ENCODE results near the gene NPAS3. TPM values are rescaled to one million over a fixed set of nuclear protein-coding genes. Genes with fewer than 3 reads are reported as not detected.
A peak's percentile ranks its signal among the peaks of the same experiment; 100 is the strongest.

The NPAS3 gene
- total RNA-seq, 1 experiment from 2014 or later = 1.9 TPM

DNA sequence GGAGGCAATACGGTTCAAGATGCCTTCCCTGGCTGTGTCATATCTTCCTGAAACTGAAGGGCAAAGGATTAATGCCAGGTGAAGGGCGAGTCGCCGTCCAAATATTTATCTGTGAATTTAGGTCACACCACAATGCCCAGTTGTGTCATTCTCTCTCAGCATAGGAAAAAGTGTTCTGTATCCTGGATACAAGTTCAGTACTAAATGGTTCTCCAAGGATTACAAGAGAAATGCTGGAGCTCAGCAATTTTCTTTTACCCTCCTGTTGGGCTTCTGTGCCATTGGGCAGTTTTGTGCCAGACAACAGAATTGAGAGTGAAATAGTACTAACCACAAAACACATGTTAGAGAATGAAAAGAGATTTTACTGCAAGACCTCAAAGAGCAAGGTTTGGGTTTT is 518.3 kb downstream of the NPAS3 start:
- no peak overlapping the region for H3K4me3 ChIP-seq
- peak; percentile 3 for DNase-seq
- H3K27me3 ChIP-seq = no peaks in the 10 kb centered on the region
- H3K9me3 ChIP-seq = no peaks in the 10 kb centered on the region
- no peaks in the 10 kb centered on the region for H3K36me3 ChIP-seq

DNA sequence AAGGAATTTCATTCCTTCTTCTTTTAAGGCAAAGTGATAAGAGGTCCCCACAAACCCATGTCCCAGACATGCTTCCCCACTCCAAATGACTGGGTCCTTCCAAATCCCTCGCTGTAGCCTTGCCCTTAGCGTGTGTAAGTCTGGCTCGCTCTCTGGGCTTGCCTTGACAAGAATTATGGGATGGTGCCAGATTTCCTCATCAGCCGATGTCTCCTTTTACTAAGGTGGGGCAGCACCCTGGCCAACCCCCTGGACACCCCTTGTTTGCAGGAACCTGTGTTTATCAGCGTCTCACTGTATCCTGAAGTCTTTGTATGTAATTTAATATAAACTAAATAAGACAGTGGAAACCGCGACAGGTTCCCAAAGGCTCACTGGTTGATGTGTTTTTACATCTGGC is 518.9 kb downstream of the NPAS3 start:
- no peaks in the 10 kb centered on the region for H3K36me3 ChIP-seq
- H3K4me3 ChIP-seq = no peak overlapping the region
- H3K9me3 ChIP-seq = no peaks in the 10 kb centered on the region
- H3K27me3 ChIP-seq = no peaks in the 10 kb centered on the region
- DNase-seq = no peak

DNA sequence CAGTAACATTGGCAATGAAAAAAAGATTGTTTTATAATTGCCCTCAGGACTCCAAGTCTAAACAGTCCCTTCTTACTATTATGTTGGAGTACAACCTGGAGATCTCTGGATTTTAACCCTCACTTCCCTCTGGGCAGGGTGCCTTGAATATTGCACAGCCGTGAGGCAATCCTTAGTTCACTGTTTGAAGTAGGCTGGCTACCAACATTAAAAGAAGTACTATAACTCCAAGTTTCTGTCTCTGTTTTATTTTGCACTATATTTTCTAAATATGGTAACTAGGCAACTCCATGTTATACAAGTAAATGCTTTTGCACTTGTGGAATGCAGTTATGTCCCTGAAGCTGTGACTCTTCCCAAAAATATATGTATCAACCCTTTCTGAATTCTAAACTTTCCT is 521.5 kb downstream of the NPAS3 start:
- Histone ChIP-seq H3K4me3 (no peak overlapping the region), H3K36me3 (no peaks in the 10 kb centered on the region), H3K9me3 (no peaks in the 10 kb centered on the region), H3K27me3 (no peaks in the 10 kb centered on the region)
- no peak for DNase-seq

DNA sequence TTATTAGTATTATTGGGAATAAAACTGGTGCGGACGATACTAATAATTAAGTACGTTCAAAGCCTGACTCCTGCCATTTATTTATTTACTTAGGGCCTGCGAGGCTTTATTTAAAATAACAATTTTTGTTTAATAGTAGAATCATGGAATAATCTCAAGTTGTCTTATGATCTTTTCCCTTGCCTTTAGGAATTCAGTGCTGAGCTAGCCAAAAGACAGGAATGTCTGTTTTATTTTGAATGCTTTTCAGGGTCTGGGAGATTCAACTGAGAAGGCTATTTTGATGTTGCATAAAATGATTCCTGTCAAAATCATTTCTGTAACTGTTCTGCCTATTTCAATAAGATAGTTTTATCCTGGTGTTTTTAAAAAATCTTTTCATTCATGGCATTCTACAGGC is 522.4 kb downstream of the NPAS3 start:
- H3K4me3 ChIP-seq = no peak overlapping the region
- no peaks in the 10 kb centered on the region for H3K36me3 ChIP-seq
- no peak for DNase-seq
- no peaks in the 10 kb centered on the region for H3K9me3 ChIP-seq
- H3K27me3 ChIP-seq = no peaks in the 10 kb centered on the region

DNA sequence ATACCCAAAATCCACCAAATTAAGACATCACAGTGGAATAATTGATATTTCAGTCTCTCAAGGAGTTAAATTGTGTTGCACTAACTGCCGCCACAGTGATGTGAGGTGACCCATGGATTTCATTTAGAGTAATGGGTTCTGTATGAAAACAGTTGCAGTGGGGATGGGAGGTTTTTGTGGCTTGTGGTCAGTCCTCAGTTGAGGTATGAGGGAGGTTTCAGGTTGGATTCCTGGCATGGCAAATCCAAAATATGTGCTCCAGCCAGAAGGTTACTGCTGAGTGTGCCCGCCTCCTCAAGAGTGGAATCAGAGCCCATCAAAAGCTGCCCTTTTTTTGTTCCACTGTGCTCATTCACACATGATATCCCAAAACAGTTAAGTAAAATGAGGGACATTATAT is 525.1 kb downstream of the NPAS3 start:
- Histone ChIP-seq H3K36me3 (no peaks in the 10 kb centered on the region), H3K4me3 (no peak overlapping the region), H3K27me3 (no peaks in the 10 kb centered on the region), H3K9me3 (no peaks in the 10 kb centered on the region)
- DNase-seq = no peak

DNA sequence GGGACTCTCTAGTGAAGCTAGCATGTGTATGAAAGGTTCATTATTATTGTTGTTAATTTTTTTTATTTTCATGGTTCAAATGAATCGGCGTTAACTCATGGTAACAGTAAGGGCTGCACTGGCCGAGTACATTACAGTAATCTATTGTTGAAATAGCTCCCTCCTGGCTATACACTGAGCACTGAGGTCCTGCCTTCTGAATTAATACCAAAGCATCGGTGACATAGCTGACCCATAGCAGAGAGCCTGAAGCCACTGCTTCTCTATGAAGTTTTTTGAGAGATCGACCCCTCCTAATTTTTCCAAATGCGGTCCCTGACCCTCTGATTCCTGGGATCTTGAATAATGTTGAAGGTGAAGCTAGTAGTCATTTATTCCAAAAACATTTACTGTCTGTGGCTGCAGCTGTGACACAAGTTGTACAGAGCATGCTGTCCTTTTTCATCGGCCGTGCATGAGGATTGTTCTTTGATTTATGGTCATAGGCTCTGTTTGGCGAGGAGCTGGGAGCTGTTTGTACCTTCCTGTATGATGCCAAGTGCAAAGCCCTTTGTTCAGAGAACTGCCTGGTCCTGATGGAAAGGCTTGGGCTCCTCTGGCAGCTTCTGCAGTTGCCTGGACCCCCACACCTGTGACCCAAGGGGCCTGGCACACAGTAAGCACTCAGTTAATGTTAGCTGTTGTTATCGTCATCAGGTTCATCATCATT is 525.7 kb downstream of the NPAS3 start:
- Histone ChIP-seq H3K36me3 (no peaks in the 10 kb centered on the region), H3K4me3 (no peak overlapping the region), H3K27me3 (no peaks in the 10 kb centered on the region), H3K9me3 (no peaks in the 10 kb centered on the region)
- DNase-seq = no peak

DNA sequence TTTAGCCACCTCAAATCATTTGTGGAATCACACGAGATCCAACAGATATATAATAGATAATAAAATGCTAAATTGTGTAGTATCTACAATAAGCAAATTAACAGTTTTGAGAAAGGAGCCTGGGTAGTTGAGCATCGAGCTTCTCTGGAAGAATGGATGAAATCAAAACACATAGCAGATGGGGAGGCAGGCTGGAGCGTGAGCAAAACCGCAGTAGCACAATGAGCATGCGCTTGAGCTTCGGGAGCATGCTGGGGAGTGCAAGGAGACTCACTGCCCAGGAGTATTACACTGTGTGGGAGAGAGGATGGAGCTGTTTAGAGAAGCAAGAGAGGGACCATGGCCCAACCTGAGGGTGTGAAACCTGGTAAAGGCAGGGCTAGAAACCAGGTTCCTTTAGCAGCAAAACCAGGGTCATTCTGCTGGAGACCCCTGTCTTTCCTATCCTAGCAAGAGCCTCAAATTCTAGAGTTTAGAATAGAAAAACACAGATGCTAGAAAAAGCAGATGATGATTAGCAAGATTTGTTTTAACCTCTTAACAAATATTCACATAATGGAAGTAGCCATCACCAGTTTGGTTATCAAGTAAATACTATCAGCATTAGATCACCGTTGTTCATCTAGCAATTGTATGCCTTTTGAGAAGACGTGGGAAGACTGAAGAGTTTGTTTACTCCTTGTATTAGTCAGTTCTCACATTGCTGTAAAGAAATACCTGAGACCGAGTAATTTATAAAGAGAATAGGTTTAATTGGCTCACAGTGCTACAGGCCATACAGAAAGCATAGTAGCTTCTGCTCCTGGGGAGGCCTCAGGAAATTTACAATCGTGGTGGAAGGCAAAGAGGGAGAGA is 527.4 kb downstream of the NPAS3 start:
- Histone ChIP-seq H3K9me3 (no peaks in the 10 kb centered on the region), H3K4me3 (no peak overlapping the region), H3K36me3 (no peaks in the 10 kb centered on the region), H3K27me3 (no peaks in the 10 kb centered on the region)
- no peak for DNase-seq

DNA sequence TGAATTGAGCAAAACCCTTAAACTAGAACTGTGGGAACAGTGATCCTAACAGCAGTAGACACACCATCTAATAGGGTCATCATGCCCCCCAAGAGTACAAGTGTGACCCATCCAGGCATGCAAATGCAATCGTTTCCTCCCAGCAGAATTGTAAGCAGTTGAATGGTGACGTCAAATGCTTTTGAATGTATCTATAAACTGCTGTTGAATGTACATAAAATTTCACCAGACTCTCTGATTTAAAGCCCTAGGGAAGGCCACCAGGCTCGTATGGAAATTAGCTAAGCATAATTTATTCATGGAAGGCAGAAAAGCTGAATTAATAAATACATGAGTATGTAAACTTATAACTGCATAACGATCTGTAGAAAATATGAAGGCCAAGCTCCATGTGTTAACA is 529.3 kb downstream of the NPAS3 start:
- no peaks in the 10 kb centered on the region for H3K27me3 ChIP-seq
- DNase-seq = no peak
- H3K36me3 ChIP-seq = no peaks in the 10 kb centered on the region
- no peak overlapping the region for H3K4me3 ChIP-seq
- H3K9me3 ChIP-seq = no peaks in the 10 kb centered on the region

DNA sequence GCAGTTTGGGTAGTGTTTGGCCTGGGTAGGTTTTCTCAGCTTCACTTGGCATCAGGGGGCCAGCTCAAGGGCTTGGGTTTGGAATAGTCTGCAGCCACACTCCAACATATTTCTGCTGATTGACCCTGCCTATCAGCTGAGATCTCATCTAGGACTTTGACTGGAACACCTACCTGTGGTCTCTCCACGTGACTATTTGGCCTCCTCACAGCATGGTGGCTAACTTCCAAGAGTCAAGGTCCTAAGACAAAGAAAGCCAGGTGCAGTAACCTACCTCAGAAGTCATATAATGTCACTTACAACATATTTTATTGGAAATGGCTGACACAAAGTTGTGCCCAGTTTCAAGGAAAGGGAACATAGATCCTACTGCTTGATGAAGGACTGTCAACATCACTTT is 531.2 kb downstream of the NPAS3 start:
- no peaks in the 10 kb centered on the region for H3K36me3 ChIP-seq
- no peaks in the 10 kb centered on the region for H3K9me3 ChIP-seq
- H3K27me3 ChIP-seq = no peaks in the 10 kb centered on the region
- no peak for DNase-seq
- H3K4me3 ChIP-seq = no peak overlapping the region

DNA sequence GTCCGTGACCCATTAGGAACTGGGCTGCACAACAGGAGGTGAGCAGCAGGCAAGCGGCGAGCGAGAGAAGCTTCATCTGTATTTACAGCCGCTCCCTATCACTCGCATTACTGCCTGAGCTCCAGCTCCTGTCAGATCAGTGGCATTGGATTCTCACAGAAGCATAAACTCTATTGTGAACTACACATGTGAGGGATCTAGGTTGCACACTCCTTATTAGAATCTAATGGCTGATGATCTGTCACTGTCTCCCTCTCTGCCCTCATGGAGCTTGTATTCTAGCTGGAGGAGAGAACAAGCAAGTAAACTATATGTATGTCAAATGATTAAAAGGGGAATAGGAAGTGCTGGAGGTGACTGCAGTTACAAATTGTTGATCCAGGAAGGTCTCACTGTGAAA is 533.1 kb downstream of the NPAS3 start:
- DNase-seq = no peak
- Histone ChIP-seq H3K36me3 (no peaks in the 10 kb centered on the region), H3K27me3 (no peaks in the 10 kb centered on the region)

DNA sequence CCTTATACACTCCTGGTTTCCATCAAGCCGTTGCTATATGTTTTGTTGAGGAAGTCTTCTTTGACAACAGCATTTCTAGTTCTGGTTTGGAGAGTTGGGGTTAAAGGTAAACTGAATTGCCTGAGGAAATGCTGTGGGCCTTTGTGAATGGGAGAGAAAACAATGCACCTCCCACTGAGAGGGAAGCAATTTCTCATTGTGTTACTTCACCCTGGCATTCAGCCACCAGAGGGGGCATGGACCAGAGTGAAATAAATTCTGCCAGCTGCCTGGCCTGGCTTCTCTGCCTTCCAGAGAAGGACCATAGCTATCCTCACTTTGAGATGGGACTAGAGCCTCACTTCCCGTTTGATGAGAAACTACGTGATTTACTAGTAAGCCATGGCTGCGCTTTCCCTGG is 536.9 kb downstream of the NPAS3 start:
- peak; percentile 47 for DNase-seq
- H3K9me3 ChIP-seq = no peaks in the 10 kb centered on the region
- H3K36me3 ChIP-seq = no peaks in the 10 kb centered on the region
- no peak overlapping the region for H3K4me3 ChIP-seq
- no peaks in the 10 kb centered on the region for H3K27me3 ChIP-seq

More for the DNA sequence above, 533.1 kb downstream of the NPAS3 start:
- H3K4me3 ChIP-seq = no peak overlapping the region
- H3K9me3 ChIP-seq = no peaks in the 10 kb centered on the region

DNA sequence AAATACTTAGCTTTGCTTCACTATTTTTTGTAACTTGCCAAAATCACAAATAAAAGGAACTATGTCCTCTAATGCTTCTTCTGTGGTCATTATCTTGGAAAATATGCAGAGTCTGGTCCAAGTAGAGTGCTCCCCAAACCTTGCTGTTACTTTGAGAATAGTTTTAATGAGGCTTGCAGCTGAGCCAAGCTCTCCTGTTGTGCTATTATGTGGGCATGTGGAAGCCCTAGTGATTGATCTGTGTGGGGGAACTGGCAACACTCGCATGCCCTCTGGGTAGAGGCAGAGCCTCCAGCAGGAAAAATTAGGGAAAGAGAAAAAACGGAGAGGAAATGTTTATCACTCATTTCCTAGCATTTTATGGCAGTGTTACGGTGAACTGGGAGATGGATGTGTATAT is 539.1 kb downstream of the NPAS3 start:
- Histone ChIP-seq H3K4me3 (no peak overlapping the region), H3K9me3 (no peaks in the 10 kb centered on the region), H3K36me3 (no peaks in the 10 kb centered on the region), H3K27me3 (no peaks in the 10 kb centered on the region)
- DNase-seq = no peak

DNA sequence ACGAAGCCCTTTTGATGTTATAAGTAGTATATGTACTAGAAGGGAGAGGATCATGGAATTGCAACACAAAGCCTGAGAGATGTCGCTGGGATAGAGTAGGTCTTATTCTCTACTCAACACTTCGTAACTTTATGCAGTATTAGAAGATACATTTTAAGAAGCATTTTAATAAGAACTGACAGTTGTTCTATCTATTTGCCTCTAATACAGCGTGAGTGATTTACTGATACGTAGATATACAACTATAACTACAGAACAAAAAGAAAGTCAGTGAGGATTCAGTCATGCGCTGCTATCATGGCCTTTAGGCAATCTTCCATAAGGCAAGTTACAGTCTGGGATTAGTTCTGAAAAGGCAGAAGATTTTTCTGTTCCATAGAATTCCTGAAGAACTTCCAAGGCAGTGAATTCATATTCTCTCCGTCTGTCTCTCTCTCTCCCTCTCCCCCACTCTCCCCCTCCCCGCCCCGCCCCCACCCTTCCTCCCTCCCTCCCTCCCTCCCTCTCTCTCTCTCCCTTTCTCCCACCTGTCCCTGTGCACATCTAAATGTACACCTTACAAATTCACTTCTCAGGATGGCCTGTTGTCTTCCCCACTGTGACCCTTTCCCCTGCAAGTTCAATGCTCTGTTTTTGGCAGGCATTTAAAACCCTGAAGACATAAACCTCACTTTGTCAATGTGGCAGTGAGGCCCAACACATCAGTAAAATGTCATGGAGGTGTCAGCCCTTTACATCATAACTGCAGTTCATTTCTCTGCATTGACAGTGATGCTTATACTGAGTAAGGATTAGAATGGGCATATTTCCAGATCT is 541.6 kb downstream of the NPAS3 start:
- Histone ChIP-seq H3K9me3 (no peaks in the 10 kb centered on the region), H3K4me3 (no peak overlapping the region), H3K27me3 (no peaks in the 10 kb centered on the region), H3K36me3 (no peaks in the 10 kb centered on the region)
- no peak for DNase-seq

DNA sequence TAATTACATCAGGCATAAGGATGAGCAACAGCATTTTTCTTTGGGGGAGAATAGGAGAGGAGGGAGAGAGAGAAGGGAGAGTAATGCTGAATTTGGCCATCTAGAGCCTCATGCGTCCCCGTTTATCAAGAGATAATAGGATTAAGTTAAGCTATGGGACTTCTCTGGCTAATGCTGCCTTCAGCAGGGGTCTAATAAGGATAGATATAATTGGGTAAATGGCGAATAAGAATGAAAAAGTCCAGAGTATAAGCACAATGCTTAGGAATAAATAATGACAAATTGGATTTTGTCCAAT is 542.2 kb downstream of the NPAS3 start:
- Histone ChIP-seq H3K27me3 (no peaks in the 10 kb centered on the region), H3K36me3 (no peaks in the 10 kb centered on the region)
- DNase-seq = no peak

DNA sequence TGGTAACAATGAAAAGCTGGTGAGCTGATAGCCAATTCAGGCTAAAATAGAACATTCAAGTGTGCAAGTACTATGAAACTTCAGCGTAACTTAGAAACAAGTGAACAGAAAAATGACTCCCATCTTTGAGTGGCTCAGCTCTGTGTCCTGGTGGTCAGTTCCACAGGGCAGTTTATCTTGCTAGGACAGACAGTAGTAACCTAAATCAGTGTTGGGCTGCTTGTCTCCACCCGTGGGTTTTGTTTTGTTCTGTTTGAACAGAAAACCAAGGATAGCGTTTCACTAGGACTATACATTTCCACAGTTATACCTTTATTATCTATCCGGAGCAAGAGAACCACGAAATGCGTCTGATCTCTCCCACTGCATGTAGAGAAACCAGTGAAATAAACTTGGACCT is 544.4 kb downstream of the NPAS3 start:
- H3K9me3 ChIP-seq = no peaks in the 10 kb centered on the region
- H3K36me3 ChIP-seq = no peaks in the 10 kb centered on the region
- no peak overlapping the region for H3K4me3 ChIP-seq
- DNase-seq = no peak
- no peaks in the 10 kb centered on the region for H3K27me3 ChIP-seq

More for the DNA sequence above, 542.2 kb downstream of the NPAS3 start:
- Histone ChIP-seq H3K4me3 (no peak overlapping the region), H3K9me3 (no peaks in the 10 kb centered on the region)

DNA sequence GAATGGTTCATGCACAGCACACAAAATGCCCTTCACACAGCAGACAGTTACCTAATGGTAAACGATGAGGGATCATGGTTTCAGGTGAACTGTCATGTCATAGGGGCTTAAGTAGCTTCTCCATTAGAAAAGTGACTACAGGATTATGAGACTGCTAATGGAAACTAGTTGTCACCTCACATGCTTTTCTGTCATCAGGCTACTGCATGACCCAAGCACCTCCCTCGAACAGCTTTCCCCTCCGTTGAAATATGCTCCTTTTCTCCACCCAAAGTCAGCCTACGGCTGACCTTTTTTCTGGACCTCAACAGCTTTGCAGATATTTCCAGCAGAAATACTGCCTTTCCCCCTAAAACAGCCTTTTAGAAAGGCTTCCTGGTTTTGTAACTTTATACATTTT is 544.9 kb downstream of the NPAS3 start:
- Histone ChIP-seq H3K27me3 (no peaks in the 10 kb centered on the region), H3K36me3 (no peaks in the 10 kb centered on the region), H3K4me3 (no peak overlapping the region), H3K9me3 (no peaks in the 10 kb centered on the region)
- DNase-seq = no peak

DNA sequence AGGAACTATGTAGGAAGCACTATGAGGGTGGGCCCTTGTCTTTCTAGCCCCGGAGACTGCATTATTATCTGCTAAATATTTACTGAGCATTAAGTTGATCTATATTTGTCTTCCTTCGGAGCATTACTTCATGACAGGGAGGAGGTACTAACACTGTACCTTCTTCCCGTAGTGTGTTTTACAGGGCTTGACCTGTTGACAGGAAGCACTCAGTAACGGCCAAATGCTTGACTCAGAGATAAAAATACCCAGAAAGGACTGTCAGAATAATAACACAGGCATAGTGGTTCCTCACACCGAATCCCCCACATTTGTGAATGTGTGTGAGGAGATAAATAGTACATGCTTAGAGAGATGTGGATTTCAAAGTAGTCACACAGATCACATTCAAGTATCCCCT is 545.6 kb downstream of the NPAS3 start:
- Histone ChIP-seq H3K36me3 (no peaks in the 10 kb centered on the region), H3K27me3 (no peaks in the 10 kb centered on the region), H3K9me3 (no peaks in the 10 kb centered on the region), H3K4me3 (no peak overlapping the region)
- no peak for DNase-seq

All from MG63 (cell line).